Measurements from ENCODE around the gene PDCD2L.
"Not testable (repeated sequence)": the region's sequence is repeated elsewhere in the genome, so short reads cannot be mapped to it uniquely, and the experiment has no call there.

The PDCD2L gene

GRCh38 chr19:34416021-34416545 is 11.9 kb downstream of the PDCD2L start:
- DNase-seq (ENCODE audit: low read depth in 3 of 3) = no peak

- DNase-seq (ENCODE audit: low read depth in 3 of 3) = no peak
Measured at GRCh38 chr19:34418300-34418699, 14.1 kb downstream of the PDCD2L start.

- no peak for DNase-seq (ENCODE audit: low read depth in 3 of 3)
Measured at GRCh38 chr19:34426096-34426661, 22.0 kb downstream of the PDCD2L start.

- DNase-seq (ENCODE audit: low read depth in 3 of 3) = peak in 2 of 3 donors; percentile 8 to 39
Measured at GRCh38 chr19:34428549-34429285, 24.5 kb downstream of the PDCD2L start.

- no peak for DNase-seq (ENCODE audit: low read depth in 3 of 3)
Measured at GRCh38 chr19:34429553-34429952, 25.4 kb downstream of the PDCD2L start.

GRCh38 chr19:34430738-34431625 is 26.8 kb downstream of the PDCD2L start:
- peak in 1 of 3 donors; percentile 14 for DNase-seq (ENCODE audit: low read depth in 3 of 3)

- DNase-seq (ENCODE audit: low read depth in 3 of 3) = no peak
Measured at GRCh38 chr19:34431681-34432402, 27.6 kb downstream of the PDCD2L start.

GRCh38 chr19:34432797-34433196 is 28.6 kb downstream of the PDCD2L start:
- DNase-seq (ENCODE audit: low read depth in 3 of 3) = no peak

GRCh38 chr19:34436716-34437115 is 32.5 kb downstream of the PDCD2L start:
- no peak for DNase-seq (ENCODE audit: low read depth in 3 of 3)

- DNase-seq (ENCODE audit: low read depth in 3 of 3) = no peak
Measured at GRCh38 chr19:34448191-34448590, 44.0 kb downstream of the PDCD2L start.

GRCh38 chr19:34452723-34453122 is 48.5 kb downstream of the PDCD2L start:
- DNase-seq (ENCODE audit: low read depth in 3 of 3) = no peak

GRCh38 chr19:34454091-34454490 is 49.9 kb downstream of the PDCD2L start:
- no peak for DNase-seq (ENCODE audit: low read depth in 3 of 3)

- DNase-seq (ENCODE audit: low read depth in 3 of 3) = no peak
Measured at GRCh38 chr19:34454685-34455084, 50.5 kb downstream of the PDCD2L start.

- DNase-seq (ENCODE audit: low read depth in 3 of 3) = not testable (repeated sequence)
Measured at GRCh38 chr19:34455783-34456480, 51.7 kb downstream of the PDCD2L start.

GRCh38 chr19:34457446-34457845 is 53.2 kb downstream of the PDCD2L start:
- DNase-seq (ENCODE audit: low read depth in 3 of 3) = no peak

GRCh38 chr19:34458677-34459076 is 54.5 kb downstream of the PDCD2L start:
- no peak for DNase-seq (ENCODE audit: low read depth in 3 of 3)

- DNase-seq (ENCODE audit: low read depth in 3 of 3) = no peak
Measured at GRCh38 chr19:34459614-34460013, 55.4 kb downstream of the PDCD2L start.

GRCh38 chr19:34461375-34462100 is 57.3 kb downstream of the PDCD2L start:
- DNase-seq (ENCODE audit: low read depth in 3 of 3) = no peak

GRCh38 chr19:34464785-34465184 is 60.6 kb downstream of the PDCD2L start:
- DNase-seq (ENCODE audit: low read depth in 3 of 3) = not testable (repeated sequence)

- DNase-seq (ENCODE audit: low read depth in 3 of 3) = no peak
Measured at GRCh38 chr19:34468409-34468808, 64.2 kb downstream of the PDCD2L start.
